Transverse colon (tissue), 4 donors: ENCODE data around the gene RESP18.

ENCODE experiments used
- CTCF ChIP-seq, 5 experiments: fragments of 200-600 bp in 3 of 5; fragments of 450-650 bp in 2 of 5; sonication (generic) in 3 of 5; IDR thresholded peaks; 1 replicate in 2 of 5; 2 replicates in 3 of 5; pipeline ENCODE4 v1.5.1; 2016 to 2017; ENCODE audit warnings: antibody characterized with exemption in 5 of 5, inconsistent platforms in 3 of 5, mild to moderate bottlenecking in 2 of 5, moderate library complexity in 1 of 5
- EP300 ChIP-seq: sonication (generic); formaldehyde crosslinking; IDR thresholded peaks from one replicate; pipeline ENCODE4 v1.6.1; 2017; ENCODE audit warnings: antibody characterized with exemption, low read depth
- POLR2A ChIP-seq: fragments of 450-650 bp; IDR thresholded peaks from one replicate; pipeline ENCODE4 v1.6.1; 2016; ENCODE audit warnings: antibody characterized with exemption, mild to moderate bottlenecking, moderate library complexity
- POLR2AphosphoS5 ChIP-seq, 3 donors: sonication (generic); formaldehyde crosslinking; IDR thresholded peaks; one replicate each; pipeline ENCODE4 v1.6.1; 2016; ENCODE audit warnings: antibody characterized with exemption in 3 of 3

- no peak for TF ChIP-seq CTCF (IDR thresholded peaks at IDR 0.05)
- TF ChIP-seq POLR2A = no peak
- TF ChIP-seq POLR2AphosphoS5 (IDR thresholded peaks at IDR 0.05) = no peak
- no peak for TF ChIP-seq EP300
Measured at GRCh38 chr2:219356834-219357233, 24.3 kb upstream of the RESP18 start.
